Measurements from ENCODE around the gene TAMALIN. TPM values are rescaled to one million over a fixed set of nuclear protein-coding genes. Genes with fewer than 3 reads are reported as not detected.

TAMALIN gene
- polyA plus RNA-seq, 1 donor from 2014 or later: 6.1 TPM

DNA sequence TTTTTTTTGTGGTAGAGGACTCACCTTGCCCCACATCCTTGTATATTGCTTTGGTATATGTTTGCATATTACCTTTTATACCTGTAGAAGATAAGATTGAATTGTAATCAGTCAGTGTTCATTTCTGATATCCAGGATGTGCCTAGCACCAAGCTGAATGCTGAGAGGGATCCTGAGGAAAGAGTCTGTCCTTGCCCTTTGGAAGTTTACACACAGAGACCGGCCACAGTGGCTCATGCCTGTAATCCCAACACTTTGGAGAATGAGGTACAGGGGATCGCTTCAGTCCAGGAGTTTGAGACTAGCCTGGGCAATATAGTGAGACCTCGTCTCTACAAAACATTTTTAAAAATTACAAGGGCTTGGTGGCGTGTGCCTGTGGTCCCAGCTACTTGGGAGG lies 46.8 kb upstream of the TAMALIN start:
- TF ChIP-seq EP300 (conservative IDR thresholded peaks at IDR 0.05; ENCODE audit: poor library complexity, severe bottlenecking) (no peak), TAF1 (IDR thresholded peaks at IDR 0.05; ENCODE audit: low read depth) (no peak), EZH2 (IDR thresholded peaks at IDR 0.05; ENCODE audit: borderline replicate concordance, insufficient read depth, low read length, poor library complexity, severe bottlenecking) (no peak), POLR2AphosphoS5 (IDR thresholded peaks at IDR 0.05) (no peak), MXI1 (conservative IDR thresholded peaks at IDR 0.05; ENCODE audit: poor library complexity, severe bottlenecking) (no peak), SMC3 (conservative IDR thresholded peaks at IDR 0.05; ENCODE audit: poor library complexity) (no peak), RAD21 (conservative IDR thresholded peaks at IDR 0.05) (no peak)
- TF ChIP-seq, protein P1, sequence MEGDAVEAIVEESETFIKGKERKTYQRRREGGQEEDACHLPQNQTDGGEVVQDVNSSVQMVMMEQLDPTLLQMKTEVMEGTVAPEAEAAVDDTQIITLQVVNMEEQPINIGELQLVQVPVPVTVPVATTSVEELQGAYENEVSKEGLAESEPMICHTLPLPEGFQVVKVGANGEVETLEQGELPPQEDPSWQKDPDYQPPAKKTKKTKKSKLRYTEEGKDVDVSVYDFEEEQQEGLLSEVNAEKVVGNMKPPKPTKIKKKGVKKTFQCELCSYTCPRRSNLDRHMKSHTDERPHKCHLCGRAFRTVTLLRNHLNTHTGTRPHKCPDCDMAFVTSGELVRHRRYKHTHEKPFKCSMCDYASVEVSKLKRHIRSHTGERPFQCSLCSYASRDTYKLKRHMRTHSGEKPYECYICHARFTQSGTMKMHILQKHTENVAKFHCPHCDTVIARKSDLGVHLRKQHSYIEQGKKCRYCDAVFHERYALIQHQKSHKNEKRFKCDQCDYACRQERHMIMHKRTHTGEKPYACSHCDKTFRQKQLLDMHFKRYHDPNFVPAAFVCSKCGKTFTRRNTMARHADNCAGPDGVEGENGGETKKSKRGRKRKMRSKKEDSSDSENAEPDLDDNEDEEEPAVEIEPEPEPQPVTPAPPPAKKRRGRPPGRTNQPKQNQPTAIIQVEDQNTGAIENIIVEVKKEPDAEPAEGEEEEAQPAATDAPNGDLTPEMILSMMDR (IDR thresholded peaks at IDR 0.05; ENCODE audit: poor library complexity, severe bottlenecking): no peak
- TF ChIP-seq, protein P2, sequence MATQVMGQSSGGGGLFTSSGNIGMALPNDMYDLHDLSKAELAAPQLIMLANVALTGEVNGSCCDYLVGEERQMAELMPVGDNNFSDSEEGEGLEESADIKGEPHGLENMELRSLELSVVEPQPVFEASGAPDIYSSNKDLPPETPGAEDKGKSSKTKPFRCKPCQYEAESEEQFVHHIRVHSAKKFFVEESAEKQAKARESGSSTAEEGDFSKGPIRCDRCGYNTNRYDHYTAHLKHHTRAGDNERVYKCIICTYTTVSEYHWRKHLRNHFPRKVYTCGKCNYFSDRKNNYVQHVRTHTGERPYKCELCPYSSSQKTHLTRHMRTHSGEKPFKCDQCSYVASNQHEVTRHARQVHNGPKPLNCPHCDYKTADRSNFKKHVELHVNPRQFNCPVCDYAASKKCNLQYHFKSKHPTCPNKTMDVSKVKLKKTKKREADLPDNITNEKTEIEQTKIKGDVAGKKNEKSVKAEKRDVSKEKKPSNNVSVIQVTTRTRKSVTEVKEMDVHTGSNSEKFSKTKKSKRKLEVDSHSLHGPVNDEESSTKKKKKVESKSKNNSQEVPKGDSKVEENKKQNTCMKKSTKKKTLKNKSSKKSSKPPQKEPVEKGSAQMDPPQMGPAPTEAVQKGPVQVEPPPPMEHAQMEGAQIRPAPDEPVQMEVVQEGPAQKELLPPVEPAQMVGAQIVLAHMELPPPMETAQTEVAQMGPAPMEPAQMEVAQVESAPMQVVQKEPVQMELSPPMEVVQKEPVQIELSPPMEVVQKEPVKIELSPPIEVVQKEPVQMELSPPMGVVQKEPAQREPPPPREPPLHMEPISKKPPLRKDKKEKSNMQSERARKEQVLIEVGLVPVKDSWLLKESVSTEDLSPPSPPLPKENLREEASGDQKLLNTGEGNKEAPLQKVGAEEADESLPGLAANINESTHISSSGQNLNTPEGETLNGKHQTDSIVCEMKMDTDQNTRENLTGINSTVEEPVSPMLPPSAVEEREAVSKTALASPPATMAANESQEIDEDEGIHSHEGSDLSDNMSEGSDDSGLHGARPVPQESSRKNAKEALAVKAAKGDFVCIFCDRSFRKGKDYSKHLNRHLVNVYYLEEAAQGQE (IDR thresholded peaks at IDR 0.05; ENCODE audit: borderline replicate concordance): no peak
- no peak overlapping the region for H2AFZ ChIP-seq (ENCODE audit: low read depth, low read length)
- H3K9me2 ChIP-seq (ENCODE audit: insufficient read depth, low read length): no peaks in the 10 kb centered on the region
- H3K27ac ChIP-seq (ENCODE audit: low read length): no peak overlapping the region
- no peaks in the 10 kb centered on the region for H3F3A ChIP-seq (ENCODE audit: insufficient read depth, low read length, poor library complexity, severe bottlenecking)
- no peaks in the 10 kb centered on the region for H3K27me3 ChIP-seq (ENCODE audit: insufficient read depth, low read depth, low read length)
- no peak overlapping the region for H3K4me3 ChIP-seq (ENCODE audit: low read length)
- H3K9me3 ChIP-seq (ENCODE audit: low read length): no peaks in the 10 kb centered on the region
- peaks cover 81% of the 10 kb centered on the region for H3K79me2 ChIP-seq (replicated peaks; ENCODE audit: insufficient read depth, low read length)
- no peak overlapping the region for H3K4me2 ChIP-seq (ENCODE audit: low read length)
- no peaks in the 10 kb centered on the region for H3K36me3 ChIP-seq (ENCODE audit: insufficient read depth, low read length)
- no peak overlapping the region for H3K9ac ChIP-seq (ENCODE audit: low read length)
- H4K20me1 ChIP-seq (ENCODE audit: insufficient read depth): peaks cover 35% of the 10 kb centered on the region

DNA sequence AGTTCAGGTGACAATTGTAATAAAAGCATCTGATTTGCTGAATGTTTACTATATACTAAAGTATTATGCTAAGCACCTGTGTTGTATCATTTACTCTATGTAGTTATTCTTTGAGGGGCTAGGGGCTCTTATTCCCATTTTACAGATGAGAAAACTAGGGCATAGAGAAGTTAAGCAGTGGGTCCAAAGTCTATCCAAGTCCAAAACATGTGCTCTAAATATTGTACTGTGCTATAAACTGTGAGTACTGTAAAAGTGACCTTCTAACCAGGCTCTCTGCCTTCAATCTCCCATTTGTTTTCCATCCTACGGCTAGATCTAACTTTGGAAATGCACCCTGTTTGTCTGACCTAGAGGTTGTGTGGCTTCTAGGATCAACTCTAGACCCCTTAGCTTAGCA lies 46.3 kb upstream of the TAMALIN start:
- Histone ChIP-seq H3K27me3 (ENCODE audit: insufficient read depth, low read depth, low read length) (no peaks in the 10 kb centered on the region), H3K9me3 (ENCODE audit: low read length) (no peaks in the 10 kb centered on the region), H3K79me2 (replicated peaks; ENCODE audit: insufficient read depth, low read length) (peaks cover 81% of the 10 kb centered on the region), H3K9me2 (ENCODE audit: insufficient read depth, low read length) (no peaks in the 10 kb centered on the region), H3K4me2 (ENCODE audit: low read length) (no peak overlapping the region), H3F3A (ENCODE audit: insufficient read depth, low read length, poor library complexity, severe bottlenecking) (no peaks in the 10 kb centered on the region), H3K4me3 (ENCODE audit: low read length) (no peak overlapping the region), H3K9ac (ENCODE audit: low read length) (no peak overlapping the region), H3K27ac (ENCODE audit: low read length) (no peak overlapping the region), H3K36me3 (ENCODE audit: insufficient read depth, low read length) (no peaks in the 10 kb centered on the region), H4K20me1 (ENCODE audit: insufficient read depth) (peaks cover 30% of the 10 kb centered on the region), H2AFZ (ENCODE audit: low read depth, low read length) (no peak overlapping the region)
- TF ChIP-seq TAF1 (IDR thresholded peaks at IDR 0.05; ENCODE audit: low read depth) (no peak), RAD21 (conservative IDR thresholded peaks at IDR 0.05) (no peak), MXI1 (conservative IDR thresholded peaks at IDR 0.05; ENCODE audit: poor library complexity, severe bottlenecking) (no peak), EZH2 (IDR thresholded peaks at IDR 0.05; ENCODE audit: borderline replicate concordance, insufficient read depth, low read length, poor library complexity, severe bottlenecking) (no peak), EP300 (conservative IDR thresholded peaks at IDR 0.05; ENCODE audit: poor library complexity, severe bottlenecking) (no peak), POLR2AphosphoS5 (IDR thresholded peaks at IDR 0.05) (no peak), SMC3 (conservative IDR thresholded peaks at IDR 0.05; ENCODE audit: poor library complexity) (no peak)
- TF ChIP-seq, protein P2 (IDR thresholded peaks at IDR 0.05; ENCODE audit: borderline replicate concordance): no peak
- TF ChIP-seq, protein P1 (IDR thresholded peaks at IDR 0.05; ENCODE audit: poor library complexity, severe bottlenecking): no peak

Measured in neural cell (in vitro differentiated cells).